K562 (cell line): ENCODE results near the gene TUFM. TPM values are rescaled to one million over a fixed set of nuclear protein-coding genes. Genes with fewer than 3 reads are reported as not detected.

Experiments
- ATAC-seq: fragments of 200-7000 bp; cut with Tn5 transposase; 3 replicates; pipeline ENCODE4 v1.9.1; 2020; ENCODE audit warnings: moderate library complexity
- BruUV-seq: library from RNA; stranded (reverse); fragments of 400-500 nt; replicated peaks from 2 replicates; lab custom pipeline; 2021; lab: Mats Ljungman, UMichigan
- CTCF ChIA-PET: fragments of 300-600 bp; formaldehyde crosslinking; extraction: SDS; loops from one replicate; lab custom pipeline; 2021; ENCODE audit warnings: low intra/inter-chr PET ratio; lab: Yijun Ruan, JAX
- POLR2A ChIA-PET: fragments of 300-600, 350-650 bp; sonication (Branson Sonifier 250); formaldehyde crosslinking; extraction: SDS; loops from one replicate; lab custom pipeline; 2021; ENCODE audit warnings: antibody characterized with exemption, inconsistent platforms; lab: Yijun Ruan, JAX
- DNase-seq, 4 experiments: peaks; one replicate each; pipeline versions ENCODE4 v3.0.0 to v3.0.0-alpha.2; 2011 to 2018; ENCODE audit warnings: low spot score in 3 of 4, mixed read lengths in 3 of 4; ENCODE audit errors: extremely low read depth in 1 of 4
- FAIRE-seq: peaks from 2 replicates; lab custom pipeline; 2011; peaks lifted over from hg19 to GRCh38; lab: Jason Lieb, UNC
- H2AFZ ChIP-seq: 2 replicates; pipeline ENCODE4 v1.6.0; 2011; ENCODE audit warnings: low read depth, low read length, control low read depth, inconsistent platforms
- H3K27ac ChIP-seq: fragments of 200-600 bp; 3 replicates; pipeline ENCODE4 v1.8.0; 2011; ENCODE audit warnings: low read depth, mild to moderate bottlenecking, control low read depth, inconsistent platforms, low read length, moderate library complexity, mixed read lengths; ENCODE audit errors: extremely low read depth
- H3K27me3 ChIP-seq, 2 experiments: fragments of 300-600 bp in 1 of 2; 2 replicates in 1 of 2; 3 replicates in 1 of 2; pipeline versions ENCODE4 v1.6.0 to v1.8.0; 2011; ENCODE audit warnings: inconsistent platforms in 2 of 2, low read length in 2 of 2, mild to moderate bottlenecking in 1 of 2, mixed read lengths in 1 of 2, moderate library complexity in 1 of 2; ENCODE audit not compliant: control insufficient read depth in 2 of 2, insufficient read depth in 2 of 2
- H3K36me3 ChIP-seq: fragments of 300-600 bp; 3 replicates; pipeline ENCODE4 v1.8.0; 2011; ENCODE audit warnings: mild to moderate bottlenecking, low read length, inconsistent platforms; ENCODE audit not compliant: control insufficient read depth, insufficient read depth
- H3K4me1 ChIP-seq, 2 experiments: fragments of 200-600 bp in 1 of 2; replicated peaks in 1 of 2; 2 replicates in 1 of 2; 3 replicates in 1 of 2; pipeline versions ENCODE4 v1.5.1 to v1.8.0; 2011; ENCODE audit warnings: inconsistent platforms in 2 of 2, low read length in 2 of 2, mild to moderate bottlenecking in 1 of 2, mixed read lengths in 1 of 2, moderate library complexity in 1 of 2; ENCODE audit not compliant: control insufficient read depth in 2 of 2, insufficient read depth in 2 of 2
- H3K4me2 ChIP-seq: 2 replicates; pipeline ENCODE4 v1.6.1; 2011; ENCODE audit warnings: low read length, control low read depth, inconsistent platforms, mixed read lengths; ENCODE audit not compliant: insufficient read depth
- H3K4me3 ChIP-seq: fragments of 200-600 bp; sonication (generic), shearing (Covaris generic); 2 replicates; pipeline ENCODE4 v1.5.1; 2016; ENCODE audit warnings: control low read depth, inconsistent platforms
- H3K79me2 ChIP-seq: fragments of 200-600 bp; 3 replicates; pipeline ENCODE4 v1.8.0; 2011; ENCODE audit warnings: low read length, inconsistent platforms; ENCODE audit not compliant: control insufficient read depth, insufficient read depth
- H3K9ac ChIP-seq, 2 experiments: 2 replicates each; pipeline versions ENCODE4 v1.6.0 to v1.6.1; 2011; ENCODE audit warnings: low read depth in 2 of 2, low read length in 2 of 2, control low read depth in 1 of 2, inconsistent platforms in 1 of 2, mild to moderate bottlenecking in 1 of 2, mixed read lengths in 1 of 2; ENCODE audit not compliant: insufficient read depth in 1 of 2
- H3K9me1 ChIP-seq: one replicate; pipeline ENCODE4 v1.6.0; 2011; ENCODE audit warnings: inconsistent platforms, mild to moderate bottlenecking, low read length, moderate library complexity; ENCODE audit not compliant: control insufficient read depth, insufficient read depth
- H3K9me3 ChIP-seq: replicated peaks from 2 replicates; pipeline ENCODE4 v1.5.1; 2011; ENCODE audit warnings: low read depth, low read length, inconsistent platforms; ENCODE audit not compliant: control insufficient read depth, insufficient read depth
- H4K20me1 ChIP-seq: replicated peaks from 2 replicates; pipeline ENCODE4 v1.6.1; 2011; ENCODE audit warnings: low read length, inconsistent platforms, mixed read lengths; ENCODE audit not compliant: control insufficient read depth, insufficient read depth
- CBFA2T2 ChIP-seq: fragments of 450-650 bp; conservative IDR thresholded peaks from 2 replicates; pipeline ENCODE4 v1.6.1; 2017; ENCODE audit warnings: mild to moderate bottlenecking
- CBFA2T3 ChIP-seq: fragments of 450-650 bp; IDR thresholded peaks from 2 replicates; pipeline ENCODE4 v1.6.1; 2017
- FIP1L1 ChIP-seq: fragments of 200-400 bp; formaldehyde crosslinking; IDR thresholded peaks from 2 replicates; pipeline ENCODE4 v1.6.1; 2018; ENCODE audit warnings: mild to moderate bottlenecking, low read depth, low read length; ENCODE audit not compliant: poor library complexity, severe bottlenecking
- NR3C1 ChIP-seq: sonication (generic); formaldehyde crosslinking; IDR thresholded peaks from 2 replicates; pipeline ENCODE4 v1.8.1; 2022; ENCODE audit warnings: missing genetic modification reagents
- SNIP1 ChIP-seq: fragments of 450-650 bp; IDR thresholded peaks from 2 replicates; pipeline ENCODE4 v1.7.1; 2017; ENCODE audit warnings: low read depth, mild to moderate bottlenecking
- ZBTB33 ChIP-seq: sonication (generic); formaldehyde crosslinking; IDR thresholded peaks from 2 replicates; pipeline ENCODE4 v1.8.1; 2023; ENCODE audit warnings: mild to moderate bottlenecking, missing genetic modification reagents
- WGBS: fragments of 100-300 bp; shearing (Covaris generic); methylation state at CpG from one replicate; pipeline ENCODE4 v1.1.6; 2016; ENCODE audit warnings: low coverage, mixed read lengths; ENCODE audit not compliant: insufficient coverage; ENCODE audit errors: missing lambda C conversion rate; 5-methylcytosine and 5-hydroxymethylcytosine counted together
- in situ Hi-C: fragments of 300-500 bp; cut with MboI; formaldehyde crosslinking; loops from 4 replicates; pipeline ENCODE4 v1.15.0; 2018; ENCODE audit warnings: inconsistent platforms, mixed read lengths
- intact Hi-C: fragments of 100-400 bp; cut with micrococcal nuclease; formaldehyde crosslinking; loops from 2 replicates; pipeline ENCODE4 v1.14.2; 2022
- polyA plus RNA-seq, 8 experiments: library from polyadenylated mRNA; depleted of rRNA in 4 of 8; stranded (reverse) in 5 of 8; unstranded in 3 of 8; fragments of >200 nt; fragmentation: Nextera tagmentation in 2 of 8; fragmentation: Illumina TruSeq in 1 of 8; extraction: Ambion mirVana in 2 of 8; extraction: Trizol in 1 of 8; gene quantifications; 2 replicates each; pipeline versions ENCODE4 v1.2.1 to v1.2.3, GENCODE V29; 2011 to 2014; ENCODE audit warnings: inconsistent platforms in 1 of 8, missing spikeins in 1 of 8
- total RNA-seq, 7 experiments: library from RNA; depleted of rRNA in 6 of 7; stranded (reverse); fragments of >200 nt in 6 of 7; fragmentation: Illumina TruSeq in 2 of 7; extraction: Trizol in 2 of 7; gene quantifications; 2 replicates each; pipeline versions ENCODE4 v1.2.1 to v1.2.3, GENCODE V29; 2011 to 2021; ENCODE audit warnings: low replicate concordance in 1 of 7

Gene TUFM
- total and polyA plus RNA-seq, 9 of the 15 experiments (the other 6 are each of a cell fraction or from before 2014, with no cell fraction given): 34.1 to 434 (median 256) TPM

GRCh38 chr16:28866454-28866804 is 20.3 kb upstream of the TUFM start:
- peak overlapping the region in 1 of 2 experiments; percentile 53; a peak in 1 of 4 replicates for H3K9ac ChIP-seq
- H3K9me1 ChIP-seq: no peaks in the 10 kb centered on the region
- no peak for DNase-seq
- no peak overlapping the region for H3K4me3 ChIP-seq
- no peak for FAIRE-seq
- ChIA-PET POLR2A (interaction anchor here (0.6 to 5.6 kb wide), 4 partner anchors 9 to 85 kb away, joined by 3 to 99 read pairs (median 6); partner anchors contain the start of genes ATXN2L and TUFM), CTCF (no interaction called here)
- peaks cover 60% of the 10 kb centered on the region; the same call in 2 of the 3 replicates for H3K36me3 ChIP-seq
- no peak overlapping the region for H3K27ac ChIP-seq
- 97% methylated on average over 13 of the region's 17 CpGs for WGBS
- H3K9me3 ChIP-seq: no peaks in the 10 kb centered on the region
- in situ Hi-C loops: no loop called here
- BruUV-seq: no TSS peak
- H3K79me2 ChIP-seq: peaks cover 53% of the 10 kb centered on the region
- H4K20me1 ChIP-seq: peaks cover 9% of the 10 kb centered on the region; the same call in 1 of the 2 replicates
- no peaks in the 10 kb centered on the region for H3K27me3 ChIP-seq
- no peak for TF ChIP-seq CBFA2T2
- no peak for TF ChIP-seq SNIP1
- TF ChIP-seq FIP1L1: no peak
- TF ChIP-seq NR3C1 (CRISPR knock-in tag): no peak
- TF ChIP-seq CBFA2T3: no peak
- TF ChIP-seq ZBTB33 (CRISPR knock-in tag): no peak
- intact Hi-C loops: no loop called here
- no peak overlapping the region for H3K4me2 ChIP-seq
- no peak for ATAC-seq
- no peak overlapping the region for H2AFZ ChIP-seq
- H3K4me1 ChIP-seq: peaks cover 14 to 30% of the 10 kb centered on the region in 2 experiments
